ENCODE measurements around the gene ISG20L2. TPM values are rescaled to one million over a fixed set of nuclear protein-coding genes. Genes with fewer than 3 reads are reported as not detected.

Gene ISG20L2
- 22.1 and 27.4 TPM in 2 replicates for total RNA-seq (2012; rRNA removed)

DNA sequence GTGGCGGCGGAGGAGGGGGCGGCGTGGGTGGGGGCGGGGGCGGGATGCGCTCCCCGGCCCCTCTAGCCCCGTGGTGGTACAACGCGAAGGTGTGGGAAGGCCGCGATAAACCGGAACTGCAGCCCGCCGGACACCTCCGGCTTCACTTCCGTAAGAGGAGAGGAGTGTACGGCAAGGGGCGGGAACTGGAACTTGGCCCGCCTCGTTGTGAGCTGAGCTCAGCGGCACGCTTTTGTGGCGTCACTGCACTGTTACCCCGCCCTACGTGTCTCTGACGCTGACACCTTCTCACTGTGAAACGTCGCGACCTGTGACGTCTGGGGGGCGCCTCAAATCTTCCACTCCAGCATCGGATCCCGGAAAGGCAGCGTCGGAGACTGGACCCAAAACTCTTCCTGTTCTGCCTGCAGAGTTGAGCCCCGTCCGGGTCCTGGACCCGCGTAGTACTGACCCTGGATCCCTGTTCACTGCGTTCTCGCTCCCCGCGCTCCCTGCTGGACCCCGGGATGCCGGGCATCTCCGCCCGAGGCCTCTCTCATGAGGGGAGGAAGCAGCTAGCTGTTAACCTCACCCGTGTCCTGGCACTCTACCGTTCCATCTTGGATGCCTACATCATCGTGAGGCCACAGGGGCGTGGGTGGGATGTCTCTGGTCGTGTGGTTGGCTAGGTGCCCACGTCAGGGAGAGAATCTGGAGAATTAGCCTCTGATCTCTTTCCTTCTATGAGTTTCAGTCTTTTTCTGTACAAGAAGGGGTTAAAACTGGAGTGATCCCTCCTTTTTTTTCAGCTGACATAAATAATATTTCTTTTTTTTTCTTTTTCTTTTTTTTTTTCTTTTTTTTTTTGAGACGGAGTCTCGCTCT is at the start of gene ISG20L2:
Gene ISG20L2, minus strand, starts transcription at position 168 of the 864 bp plus-strand sequence. CDS start 1,114 bp downstream, outside the sequence.
- peaks cover 18% of the 10 kb centered on the region for H3K36me3 ChIP-seq (ENCODE audit: insufficient read depth, low read length)

DNA sequence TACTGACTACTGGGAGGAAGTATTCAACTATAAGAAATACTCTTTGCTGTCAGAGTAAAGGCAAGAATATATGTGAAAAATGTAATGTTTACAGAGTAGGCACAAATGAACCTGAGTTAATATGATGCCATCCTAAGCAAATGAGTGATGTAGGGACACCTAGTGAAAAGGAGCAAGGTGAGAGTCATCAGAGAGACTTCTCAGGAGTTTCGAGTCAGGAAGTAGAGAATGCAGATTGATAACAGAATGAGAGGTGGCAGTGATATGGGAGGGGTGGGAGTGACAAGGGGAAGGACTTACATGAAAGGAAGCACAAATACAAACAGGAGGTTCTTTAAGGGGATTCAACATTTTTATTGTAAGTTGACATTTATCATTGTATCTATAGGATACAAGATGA is 49.0 kb upstream of the ISG20L2 start:
- no peak overlapping the region for H3K9ac ChIP-seq (ENCODE audit: low read depth, low read length)
- H3K4me2 ChIP-seq (ENCODE audit: low read length) = no peak overlapping the region
- no peaks in the 10 kb centered on the region for H3K27me3 ChIP-seq (ENCODE audit: control insufficient read depth, insufficient read depth, low read length)
- H3K4me1 ChIP-seq (ENCODE audit: control insufficient read depth, insufficient read depth, low read length) = peaks cover 16% of the 10 kb centered on the region
- H3K36me3 ChIP-seq (ENCODE audit: insufficient read depth, low read length) = peaks cover 10% of the 10 kb centered on the region
- H3K4me3 ChIP-seq (ENCODE audit: low read length) = no peak overlapping the region
- no peaks in the 10 kb centered on the region for H3K9me3 ChIP-seq (replicated peaks; ENCODE audit: low read length)

More for the DNA sequence above, at the start of gene ISG20L2:
- Histone ChIP-seq H3K4me3 (ENCODE audit: low read length) (peak within 1 kb of the TSS; percentile 93), H3K9me3 (replicated peaks; ENCODE audit: low read length) (no peaks in the 10 kb centered on the region), H3K27me3 (ENCODE audit: control insufficient read depth, insufficient read depth, low read length) (no peaks in the 10 kb centered on the region), H3K9ac (ENCODE audit: low read depth, low read length) (peak within 1 kb of the TSS; percentile 98), H3K4me2 (ENCODE audit: low read length) (peak within 1 kb of the TSS; percentile 95), H3K4me1 (ENCODE audit: control insufficient read depth, insufficient read depth, low read length) (peaks cover 33% of the 10 kb centered on the region)

DNA sequence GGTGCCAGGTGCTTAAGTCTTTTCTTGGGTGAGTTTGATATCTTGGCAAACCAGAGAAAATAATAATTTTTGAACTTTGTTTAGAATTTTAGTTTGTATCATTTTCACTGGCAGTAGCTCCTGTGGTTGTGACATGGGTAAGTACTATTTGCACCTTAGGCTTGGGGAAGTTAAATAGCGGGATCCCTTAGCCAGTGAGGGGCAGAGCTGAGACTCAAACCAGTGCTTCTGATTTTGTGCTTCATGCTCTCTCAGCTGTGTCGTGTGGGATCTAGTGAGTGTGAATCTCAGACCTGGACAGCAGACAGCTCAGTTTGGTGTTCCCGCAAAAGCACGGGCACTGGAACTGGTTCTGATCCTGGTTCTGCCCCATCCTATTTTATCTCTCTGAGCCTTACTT is 48.4 kb upstream of the ISG20L2 start:
- Histone ChIP-seq H3K27me3 (ENCODE audit: control insufficient read depth, insufficient read depth, low read length) (no peaks in the 10 kb centered on the region), H3K9ac (ENCODE audit: low read depth, low read length) (no peak overlapping the region), H3K4me3 (ENCODE audit: low read length) (no peak overlapping the region), H3K4me1 (ENCODE audit: control insufficient read depth, insufficient read depth, low read length) (peaks cover 13% of the 10 kb centered on the region), H3K4me2 (ENCODE audit: low read length) (no peak overlapping the region), H3K9me3 (replicated peaks; ENCODE audit: low read length) (no peaks in the 10 kb centered on the region), H3K36me3 (ENCODE audit: insufficient read depth, low read length) (peaks cover 4% of the 10 kb centered on the region)

DNA sequence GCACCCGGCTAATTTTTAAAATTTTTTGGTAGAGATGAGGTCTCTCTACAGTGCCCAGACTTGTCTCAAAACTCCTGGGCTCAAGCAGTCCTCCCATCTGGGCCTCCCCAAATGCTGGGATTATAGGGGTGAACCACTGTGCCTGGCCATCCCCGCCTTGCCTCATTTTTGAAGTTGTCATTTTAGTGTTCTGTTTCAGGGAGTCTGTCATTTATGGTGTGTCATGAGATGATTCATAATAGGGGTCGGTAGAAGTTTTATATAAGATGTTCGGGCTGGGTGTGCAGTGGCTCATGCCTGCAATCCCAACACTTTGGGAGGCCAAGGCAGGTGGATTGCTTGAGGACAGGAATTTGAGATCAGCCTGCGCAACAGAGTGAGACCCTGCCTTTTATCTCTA is 47.2 kb upstream of the ISG20L2 start:
- H3K9me3 ChIP-seq (replicated peaks; ENCODE audit: low read length) = no peaks in the 10 kb centered on the region
- no peak overlapping the region for H3K4me3 ChIP-seq (ENCODE audit: low read length)
- peaks cover 10% of the 10 kb centered on the region for H3K36me3 ChIP-seq (ENCODE audit: insufficient read depth, low read length)
- no peak overlapping the region for H3K4me2 ChIP-seq (ENCODE audit: low read length)
- peaks cover 1% of the 10 kb centered on the region for H3K4me1 ChIP-seq (ENCODE audit: control insufficient read depth, insufficient read depth, low read length)
- no peaks in the 10 kb centered on the region for H3K27me3 ChIP-seq (ENCODE audit: control insufficient read depth, insufficient read depth, low read length)
- no peak overlapping the region for H3K9ac ChIP-seq (ENCODE audit: low read depth, low read length)

DNA sequence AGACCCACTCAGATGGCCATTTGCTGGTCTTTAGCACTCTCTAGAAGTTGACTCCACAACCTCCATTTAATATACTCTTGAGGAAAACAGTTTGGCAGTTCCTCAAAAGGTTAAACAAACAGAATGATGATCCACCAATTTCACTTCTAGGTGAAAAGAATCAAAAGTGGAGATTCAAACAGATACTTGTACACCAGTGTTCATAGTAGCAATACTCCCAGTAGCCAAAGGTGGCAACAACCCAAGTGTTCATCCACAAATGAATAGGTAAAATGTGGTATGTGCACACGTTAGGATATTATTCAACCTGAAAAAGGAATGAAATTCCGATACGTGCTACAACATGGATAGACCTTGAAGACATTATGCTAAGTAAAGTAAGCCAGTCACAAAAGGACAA is 45.0 kb upstream of the ISG20L2 start:
- Histone ChIP-seq H3K27me3 (ENCODE audit: control insufficient read depth, insufficient read depth, low read length) (no peaks in the 10 kb centered on the region), H3K4me2 (ENCODE audit: low read length) (no peak overlapping the region), H3K36me3 (ENCODE audit: insufficient read depth, low read length) (peaks cover 14% of the 10 kb centered on the region), H3K4me3 (ENCODE audit: low read length) (no peak overlapping the region), H3K9me3 (replicated peaks; ENCODE audit: low read length) (no peaks in the 10 kb centered on the region), H3K4me1 (ENCODE audit: control insufficient read depth, insufficient read depth, low read length) (peaks cover 7% of the 10 kb centered on the region), H3K9ac (ENCODE audit: low read depth, low read length) (no peak overlapping the region)

DNA sequence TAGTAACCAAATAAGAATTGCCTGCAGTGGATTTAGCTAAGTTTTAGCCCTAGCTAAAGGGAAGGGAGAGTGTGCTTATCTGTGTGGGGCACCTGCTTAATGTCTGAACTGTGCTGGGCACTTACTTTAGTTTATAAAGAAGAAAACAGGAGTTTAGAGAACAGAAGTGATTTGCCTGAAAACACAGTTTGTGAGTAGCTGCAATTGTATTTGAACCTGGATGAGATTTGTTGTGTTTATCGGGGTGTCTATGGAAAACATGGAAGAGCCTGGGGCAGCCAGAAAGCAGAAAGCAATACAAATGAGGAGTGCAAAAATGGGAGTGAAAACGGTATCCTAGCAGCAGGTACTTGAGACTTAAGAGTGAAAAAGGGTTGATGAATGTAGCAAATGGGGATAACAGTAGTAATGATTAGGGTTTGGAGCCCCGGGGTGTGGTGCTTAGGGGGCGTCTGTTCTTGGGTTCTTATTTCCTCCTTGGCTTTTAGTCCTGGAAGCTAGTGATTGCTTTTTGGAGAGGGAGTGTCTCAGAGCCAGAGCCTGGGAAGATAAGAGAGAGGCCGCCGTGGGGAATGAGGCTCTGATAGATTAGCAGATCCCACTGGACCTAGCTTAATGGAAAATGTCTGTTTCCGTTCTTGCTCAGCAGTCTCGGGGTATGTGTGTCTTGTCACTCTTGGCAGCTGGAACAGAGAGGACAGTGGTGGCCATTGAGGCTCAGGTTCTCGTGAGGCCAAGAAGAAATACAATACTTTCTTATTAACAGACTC is 44.3 kb upstream of the ISG20L2 start:
- H3K4me1 ChIP-seq (ENCODE audit: control insufficient read depth, insufficient read depth, low read length) = peaks cover 9% of the 10 kb centered on the region
- no peak overlapping the region for H3K4me2 ChIP-seq (ENCODE audit: low read length)
- no peaks in the 10 kb centered on the region for H3K27me3 ChIP-seq (ENCODE audit: control insufficient read depth, insufficient read depth, low read length)
- no peaks in the 10 kb centered on the region for H3K9me3 ChIP-seq (replicated peaks; ENCODE audit: low read length)
- peaks cover 14% of the 10 kb centered on the region for H3K36me3 ChIP-seq (ENCODE audit: insufficient read depth, low read length)
- H3K9ac ChIP-seq (ENCODE audit: low read depth, low read length) = no peak overlapping the region
- no peak overlapping the region for H3K4me3 ChIP-seq (ENCODE audit: low read length)

DNA sequence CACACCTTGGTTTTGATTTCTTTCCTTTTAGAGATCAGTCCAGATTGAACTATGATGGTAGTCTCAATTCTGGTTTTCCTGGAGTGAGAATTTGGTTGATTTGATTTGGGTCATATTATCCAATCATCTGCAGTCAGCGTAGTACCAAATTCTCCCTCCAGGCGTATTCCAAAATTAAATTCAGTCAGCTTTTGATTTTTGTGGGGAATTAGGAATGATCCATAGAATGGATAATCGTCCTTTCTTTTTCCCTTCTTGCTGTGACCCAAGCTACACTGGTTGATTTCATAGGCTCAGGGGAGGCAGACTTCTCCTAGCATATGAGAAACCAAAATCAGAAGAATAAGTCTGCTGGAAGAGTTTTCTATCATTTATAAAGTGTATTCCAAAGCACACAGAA is 43.7 kb upstream of the ISG20L2 start:
- Histone ChIP-seq H3K4me1 (ENCODE audit: control insufficient read depth, insufficient read depth, low read length) (peaks cover 9% of the 10 kb centered on the region), H3K36me3 (ENCODE audit: insufficient read depth, low read length) (peaks cover 14% of the 10 kb centered on the region), H3K9me3 (replicated peaks; ENCODE audit: low read length) (no peaks in the 10 kb centered on the region), H3K27me3 (ENCODE audit: control insufficient read depth, insufficient read depth, low read length) (no peaks in the 10 kb centered on the region), H3K9ac (ENCODE audit: low read depth, low read length) (no peak overlapping the region), H3K4me2 (ENCODE audit: low read length) (no peak overlapping the region), H3K4me3 (ENCODE audit: low read length) (no peak overlapping the region)

GRCh38 chr1:156768610-156769295 is 40.2 kb upstream of the ISG20L2 start:
- Histone ChIP-seq H3K4me1 (ENCODE audit: control insufficient read depth, insufficient read depth, low read length) (peaks cover 19% of the 10 kb centered on the region), H3K27me3 (ENCODE audit: control insufficient read depth, insufficient read depth, low read length) (no peaks in the 10 kb centered on the region), H3K9ac (ENCODE audit: low read depth, low read length) (peak overlapping the region; percentile 94), H3K9me3 (replicated peaks; ENCODE audit: low read length) (no peaks in the 10 kb centered on the region), H3K4me3 (ENCODE audit: low read length) (peak overlapping the region; percentile 83), H3K4me2 (ENCODE audit: low read length) (peak overlapping the region; percentile 91), H3K36me3 (ENCODE audit: insufficient read depth, low read length) (peaks cover 14% of the 10 kb centered on the region)

DNA sequence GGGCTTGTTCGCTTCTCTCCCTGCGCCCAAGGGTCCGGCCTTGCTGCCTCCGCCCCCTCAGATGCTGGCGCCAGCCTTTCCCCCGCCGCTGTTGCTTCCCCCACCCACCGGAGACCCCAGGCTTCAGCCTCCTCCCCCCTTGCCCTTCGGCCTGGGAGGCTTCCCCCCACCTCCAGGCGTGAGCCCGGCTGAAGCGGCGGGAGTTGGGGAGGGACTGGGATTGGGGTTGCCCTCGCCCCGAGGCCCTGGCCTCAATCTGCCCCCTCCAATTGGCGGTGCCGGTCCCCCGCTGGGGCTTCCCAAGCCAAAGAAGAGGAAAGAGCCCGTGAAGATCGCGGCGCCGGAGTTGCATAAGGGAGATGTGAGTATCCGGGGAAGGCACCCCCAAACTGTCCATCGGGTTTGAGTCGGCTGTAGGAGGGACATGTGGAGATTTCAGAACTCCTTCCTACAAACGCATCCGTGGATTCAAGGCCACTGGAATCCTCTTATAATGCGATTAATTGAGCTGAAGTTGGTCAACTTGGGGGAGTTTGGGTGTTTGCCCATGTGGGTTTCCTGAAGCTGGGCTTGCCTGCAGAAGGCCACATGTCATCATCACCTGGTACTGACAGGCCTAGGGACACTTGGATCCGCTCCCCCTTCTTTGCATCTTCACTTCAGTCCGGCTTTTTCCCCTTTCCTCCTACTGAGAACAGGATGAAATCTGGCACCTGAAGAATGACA is 39.5 kb upstream of the ISG20L2 start:
- peak overlapping the region; percentile 94 for H3K9ac ChIP-seq (ENCODE audit: low read depth, low read length)
- H3K4me2 ChIP-seq (ENCODE audit: low read length) = peak overlapping the region; percentile 91
- no peaks in the 10 kb centered on the region for H3K9me3 ChIP-seq (replicated peaks; ENCODE audit: low read length)
- H3K4me3 ChIP-seq (ENCODE audit: low read length) = peak overlapping the region; percentile 83
- peaks cover 11% of the 10 kb centered on the region for H3K36me3 ChIP-seq (ENCODE audit: insufficient read depth, low read length)
- H3K4me1 ChIP-seq (ENCODE audit: control insufficient read depth, insufficient read depth, low read length) = peaks cover 19% of the 10 kb centered on the region
- H3K27me3 ChIP-seq (ENCODE audit: control insufficient read depth, insufficient read depth, low read length) = no peaks in the 10 kb centered on the region

DNA sequence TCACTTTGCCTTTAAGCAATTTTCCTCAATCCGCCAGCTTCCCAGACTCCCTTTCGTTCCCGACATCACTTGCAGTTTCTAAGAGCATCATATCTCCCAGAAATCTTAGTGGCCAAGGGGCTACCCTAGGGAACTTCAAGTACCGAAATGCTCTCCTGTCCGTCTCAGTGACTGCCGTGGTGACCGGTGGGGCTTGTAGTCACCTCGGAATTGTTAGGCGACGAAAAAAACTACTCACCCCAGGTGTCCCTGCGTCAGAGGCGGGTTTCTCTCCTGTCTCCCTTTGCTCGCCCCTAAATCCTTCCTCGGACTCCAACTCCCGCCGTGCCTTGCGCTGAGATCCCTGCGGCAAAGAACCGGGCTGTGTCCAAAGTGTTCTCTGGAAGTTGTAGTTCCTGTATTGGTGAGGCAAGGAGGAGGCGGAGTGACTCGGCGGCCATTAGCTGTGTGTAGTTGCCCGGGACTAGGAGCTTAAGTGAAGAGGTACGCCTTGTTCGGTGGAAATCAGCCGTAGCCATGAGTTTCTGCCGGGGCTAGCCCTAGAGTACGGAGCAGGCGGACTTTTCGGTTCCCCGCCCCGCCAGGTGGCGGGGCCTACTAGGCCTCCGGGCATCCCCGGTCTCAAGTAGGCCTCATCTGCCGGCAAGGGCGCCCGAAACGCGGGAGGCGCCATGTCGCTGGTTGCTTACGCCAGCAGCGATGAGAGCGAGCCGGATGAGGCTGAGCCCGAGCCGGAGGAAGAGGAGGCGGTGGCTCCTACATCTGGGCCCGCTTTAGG is 38.7 kb upstream of the ISG20L2 start, which contains the start of gene PRCC:
Gene PRCC, plus strand, starts transcription at position 435 of the 778 bp plus-strand sequence. Its CDS starts 237 bp downstream, at position 672.
- peak within 1 kb of the TSS; percentile 94 for H3K9ac ChIP-seq (ENCODE audit: low read depth, low read length)
- H3K36me3 ChIP-seq (ENCODE audit: insufficient read depth, low read length) = peaks cover 11% of the 10 kb centered on the region
- H3K4me3 ChIP-seq (ENCODE audit: low read length) = peak within 1 kb of the TSS; percentile 83
- peak within 1 kb of the TSS; percentile 97 for H3K4me2 ChIP-seq (ENCODE audit: low read length)
- no peaks in the 10 kb centered on the region for H3K9me3 ChIP-seq (replicated peaks; ENCODE audit: low read length)
- no peaks in the 10 kb centered on the region for H3K27me3 ChIP-seq (ENCODE audit: control insufficient read depth, insufficient read depth, low read length)
- peaks cover 19% of the 10 kb centered on the region for H3K4me1 ChIP-seq (ENCODE audit: control insufficient read depth, insufficient read depth, low read length)

Measured in skeletal muscle satellite cell (primary cell).